H1 (cell line): ENCODE results near the gene CD1D. TPM values are rescaled to one million over a fixed set of nuclear protein-coding genes. Genes with fewer than 3 reads are reported as not detected.

ENCODE experiments used
- BRCA1 ChIP-seq: IDR thresholded peaks from 2 replicates; pipeline ENCODE4 v1.6.1; 2012; ENCODE audit warnings: low read depth, low read length, improper control_type of control experiment
- CBX5 ChIP-seq: fragments of 300-800, 300-1000 bp; sonication (generic); IDR thresholded peaks from 2 replicates; pipeline ENCODE4 v1.7.1; 2016; ENCODE audit warnings: antibody characterized with exemption, low read length, low read depth
- PHF8 ChIP-seq: fragments of 200-600 bp; sonication (generic); conservative IDR thresholded peaks from 2 replicates; pipeline ENCODE4 v1.7.1; 2012; ENCODE audit warnings: low read depth, mild to moderate bottlenecking, inconsistent platforms, low read length, moderate library complexity
- RAD21 ChIP-seq, 2 experiments: IDR thresholded peaks in 1 of 2; conservative IDR thresholded peaks in 1 of 2; 2 replicates each; pipeline ENCODE4 v1.6.1; 2011; ENCODE audit warnings: low read depth in 2 of 2, low read length in 2 of 2, improper control_type of control experiment in 1 of 2, inconsistent platforms in 1 of 2, mild to moderate bottlenecking in 1 of 2, moderate library complexity in 1 of 2
- RFX5 ChIP-seq: IDR thresholded peaks from 2 replicates; pipeline ENCODE4 v1.6.1; 2011; ENCODE audit warnings: low read depth, low read length, improper control_type of control experiment, borderline replicate concordance
- polyA plus RNA-seq, 7 experiments: library from polyadenylated mRNA; depleted of rRNA in 3 of 7; stranded (reverse) in 5 of 7; unstranded in 2 of 7; fragments of >200 nt in 5 of 7; fragments of 200-250 nt in 2 of 7; gene quantifications; 1 replicate in 5 of 7; 2 replicates in 1 of 7; 4 replicates in 1 of 7; pipeline versions ENCODE4 v1.2.1 to v1.2.3, GENCODE V29; 2011 to 2013; ENCODE audit warnings: missing spikeins in 2 of 7, mixed read lengths in 2 of 7
- total RNA-seq: library from RNA; stranded (reverse); fragmentation: NEBNext Ultra II Directional; extraction: Animal tissue kit (Norgen Biotek cat#: 25700); gene quantifications from 2 replicates; pipeline ENCODE4 v1.2.1, GENCODE V29; 2021
- TF ChIP-seq, protein P1 (sequence below), 3 experiments: IDR thresholded peaks; 1 replicate in 2 of 3; 2 replicates in 1 of 3; pipeline versions ENCODE4 v1.5.1 to v1.6.1; 2011; ENCODE audit warnings: low read length in 3 of 3, mild to moderate bottlenecking in 3 of 3, inconsistent platforms in 2 of 3, low read depth in 1 of 3, moderate library complexity in 1 of 3; ENCODE audit not compliant: insufficient read depth in 1 of 3; ENCODE audit errors: control extremely low read depth in 1 of 3

CD1D gene
- total and polyA plus RNA-seq, 2 of the 8 experiments (the other 6 are each of a cell fraction or from before 2014, with no cell fraction given): 1.1 to 1.6 TPM

- TF ChIP-seq, protein P1, sequence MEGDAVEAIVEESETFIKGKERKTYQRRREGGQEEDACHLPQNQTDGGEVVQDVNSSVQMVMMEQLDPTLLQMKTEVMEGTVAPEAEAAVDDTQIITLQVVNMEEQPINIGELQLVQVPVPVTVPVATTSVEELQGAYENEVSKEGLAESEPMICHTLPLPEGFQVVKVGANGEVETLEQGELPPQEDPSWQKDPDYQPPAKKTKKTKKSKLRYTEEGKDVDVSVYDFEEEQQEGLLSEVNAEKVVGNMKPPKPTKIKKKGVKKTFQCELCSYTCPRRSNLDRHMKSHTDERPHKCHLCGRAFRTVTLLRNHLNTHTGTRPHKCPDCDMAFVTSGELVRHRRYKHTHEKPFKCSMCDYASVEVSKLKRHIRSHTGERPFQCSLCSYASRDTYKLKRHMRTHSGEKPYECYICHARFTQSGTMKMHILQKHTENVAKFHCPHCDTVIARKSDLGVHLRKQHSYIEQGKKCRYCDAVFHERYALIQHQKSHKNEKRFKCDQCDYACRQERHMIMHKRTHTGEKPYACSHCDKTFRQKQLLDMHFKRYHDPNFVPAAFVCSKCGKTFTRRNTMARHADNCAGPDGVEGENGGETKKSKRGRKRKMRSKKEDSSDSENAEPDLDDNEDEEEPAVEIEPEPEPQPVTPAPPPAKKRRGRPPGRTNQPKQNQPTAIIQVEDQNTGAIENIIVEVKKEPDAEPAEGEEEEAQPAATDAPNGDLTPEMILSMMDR (IDR thresholded peaks at IDR 0.05; ENCODE audit: control extremely low read depth in 1 of 3, insufficient read depth in 1 of 3, low read depth in 1 of 3, low read length in 3 of 3): peak in 2 of 3 experiments; percentile 40 to 68; a peak in 2 of 4 replicates
- TF ChIP-seq PHF8: no peak
- no peak for TF ChIP-seq RFX5
- no peak for TF ChIP-seq BRCA1
- no peak for TF ChIP-seq CBX5
- peak; percentile 68 to 69 for TF ChIP-seq RAD21 (IDR thresholded peaks at IDR 0.05 in 1 of 2, conservative IDR thresholded peaks at IDR 0.05 in 1 of 2; ENCODE audit: low read depth in 2 of 2, low read length in 2 of 2)
Measured at GRCh38 chr1:158203693-158204457, 23.2 kb downstream of the CD1D start (continued).
